Subcutaneous adipose tissue (tissue), 4 donors: ENCODE results near the gene SIRT1. TPM values are rescaled to one million over a fixed set of nuclear protein-coding genes. Genes with fewer than 3 reads are reported as not detected.

Experiments
- total RNA-seq, 4 donors: library from RNA; depleted of rRNA; stranded (reverse); fragments of >200 nt; gene quantifications; one replicate each; pipeline ENCODE4 v1.1.0, GENCODE V29; 2016
- TF ChIP-seq, protein P1 (sequence below): fragments of 450-650 bp; IDR thresholded peaks from one replicate; pipeline ENCODE4 v1.5.1; 2016; ENCODE audit warnings: low read depth, mild to moderate bottlenecking, control low read depth, antibody characterized with exemption, moderate library complexity

The SIRT1 gene
- total RNA-seq, 4 donors from 2014 or later, result 34.7 to 44.7 (median 36.8) TPM

DNA sequence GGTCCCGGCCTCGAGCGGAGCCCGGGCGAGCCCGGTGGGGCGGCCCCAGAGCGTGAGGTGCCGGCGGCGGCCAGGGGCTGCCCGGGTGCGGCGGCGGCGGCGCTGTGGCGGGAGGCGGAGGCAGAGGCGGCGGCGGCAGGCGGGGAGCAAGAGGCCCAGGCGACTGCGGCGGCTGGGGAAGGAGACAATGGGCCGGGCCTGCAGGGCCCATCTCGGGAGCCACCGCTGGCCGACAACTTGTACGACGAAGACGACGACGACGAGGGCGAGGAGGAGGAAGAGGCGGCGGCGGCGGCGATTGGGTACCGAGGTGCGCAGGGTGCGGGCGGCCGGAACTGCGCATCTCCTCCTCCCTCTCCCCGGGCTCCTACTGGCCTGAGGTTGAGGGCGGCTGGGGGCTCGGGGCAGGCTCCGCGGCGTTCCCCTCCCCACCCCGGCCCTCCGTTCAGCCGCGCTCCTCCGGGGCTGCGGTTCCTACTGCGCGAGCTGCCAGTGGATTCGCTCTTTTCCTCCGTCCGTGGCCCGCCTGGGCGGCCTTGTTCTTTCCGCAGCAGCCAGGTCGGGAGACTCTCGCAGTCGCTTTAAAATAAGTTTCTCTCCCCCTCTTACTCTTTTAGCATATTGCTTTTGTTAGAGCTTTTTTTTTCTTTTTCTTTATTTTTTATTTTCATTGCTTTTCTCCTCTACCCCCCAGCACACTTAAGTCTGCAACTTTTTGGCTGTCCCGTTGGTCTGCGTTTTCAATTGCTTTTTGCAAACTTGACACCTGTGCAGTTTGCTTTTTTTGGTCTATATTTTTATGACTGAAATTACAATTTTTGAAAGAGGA, 600 bp downstream of the SIRT1 start:
- TF ChIP-seq, protein P1, sequence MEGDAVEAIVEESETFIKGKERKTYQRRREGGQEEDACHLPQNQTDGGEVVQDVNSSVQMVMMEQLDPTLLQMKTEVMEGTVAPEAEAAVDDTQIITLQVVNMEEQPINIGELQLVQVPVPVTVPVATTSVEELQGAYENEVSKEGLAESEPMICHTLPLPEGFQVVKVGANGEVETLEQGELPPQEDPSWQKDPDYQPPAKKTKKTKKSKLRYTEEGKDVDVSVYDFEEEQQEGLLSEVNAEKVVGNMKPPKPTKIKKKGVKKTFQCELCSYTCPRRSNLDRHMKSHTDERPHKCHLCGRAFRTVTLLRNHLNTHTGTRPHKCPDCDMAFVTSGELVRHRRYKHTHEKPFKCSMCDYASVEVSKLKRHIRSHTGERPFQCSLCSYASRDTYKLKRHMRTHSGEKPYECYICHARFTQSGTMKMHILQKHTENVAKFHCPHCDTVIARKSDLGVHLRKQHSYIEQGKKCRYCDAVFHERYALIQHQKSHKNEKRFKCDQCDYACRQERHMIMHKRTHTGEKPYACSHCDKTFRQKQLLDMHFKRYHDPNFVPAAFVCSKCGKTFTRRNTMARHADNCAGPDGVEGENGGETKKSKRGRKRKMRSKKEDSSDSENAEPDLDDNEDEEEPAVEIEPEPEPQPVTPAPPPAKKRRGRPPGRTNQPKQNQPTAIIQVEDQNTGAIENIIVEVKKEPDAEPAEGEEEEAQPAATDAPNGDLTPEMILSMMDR, result no peak

DNA sequence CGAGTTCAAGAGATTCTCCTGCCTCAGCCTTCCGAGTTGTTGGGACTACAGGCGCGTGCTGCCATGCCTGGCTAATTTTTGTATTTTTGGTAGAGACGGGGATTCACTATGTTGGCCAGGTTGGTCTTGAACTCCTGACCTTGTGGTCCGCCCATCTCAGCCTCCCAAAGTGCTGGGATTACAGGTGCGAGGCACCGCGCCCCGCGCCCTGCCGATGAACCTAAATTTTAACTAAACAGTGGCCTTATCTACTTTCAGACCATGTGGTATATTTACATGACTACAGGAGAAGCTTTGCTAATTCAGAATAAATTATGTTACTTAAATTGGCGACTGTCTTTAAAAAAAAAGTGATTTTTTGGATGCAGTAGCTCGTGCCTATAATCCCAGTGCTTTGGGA, 9.2 kb downstream of the SIRT1 start:
- TF ChIP-seq, protein P1, result no peak

- TF ChIP-seq, protein P1, result no peak
Measured at GRCh38 chr10:67903581-67903980, 19.1 kb downstream of the SIRT1 start.

DNA sequence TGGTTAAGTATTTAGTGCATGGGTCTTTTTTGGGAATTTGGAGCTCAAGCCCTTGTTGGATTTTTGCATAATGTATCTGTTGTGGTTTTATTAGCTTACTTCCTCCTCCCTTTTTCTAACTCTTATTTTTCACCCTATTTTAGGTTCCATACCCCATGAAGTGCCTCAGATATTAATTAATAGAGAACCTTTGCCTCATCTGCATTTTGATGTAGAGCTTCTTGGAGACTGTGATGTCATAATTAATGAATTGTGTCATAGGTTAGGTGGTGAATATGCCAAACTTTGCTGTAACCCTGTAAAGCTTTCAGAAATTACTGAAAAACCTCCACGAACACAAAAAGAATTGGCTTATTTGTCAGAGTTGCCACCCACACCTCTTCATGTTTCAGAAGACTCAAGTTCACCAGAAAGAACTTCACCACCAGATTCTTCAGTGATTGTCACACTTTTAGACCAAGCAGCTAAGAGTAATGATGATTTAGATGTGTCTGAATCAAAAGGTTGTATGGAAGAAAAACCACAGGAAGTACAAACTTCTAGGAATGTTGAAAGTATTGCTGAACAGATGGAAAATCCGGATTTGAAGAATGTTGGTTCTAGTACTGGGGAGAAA, 28.0 kb downstream of the SIRT1 start:
- TF ChIP-seq, protein P1, result no peak

DNA sequence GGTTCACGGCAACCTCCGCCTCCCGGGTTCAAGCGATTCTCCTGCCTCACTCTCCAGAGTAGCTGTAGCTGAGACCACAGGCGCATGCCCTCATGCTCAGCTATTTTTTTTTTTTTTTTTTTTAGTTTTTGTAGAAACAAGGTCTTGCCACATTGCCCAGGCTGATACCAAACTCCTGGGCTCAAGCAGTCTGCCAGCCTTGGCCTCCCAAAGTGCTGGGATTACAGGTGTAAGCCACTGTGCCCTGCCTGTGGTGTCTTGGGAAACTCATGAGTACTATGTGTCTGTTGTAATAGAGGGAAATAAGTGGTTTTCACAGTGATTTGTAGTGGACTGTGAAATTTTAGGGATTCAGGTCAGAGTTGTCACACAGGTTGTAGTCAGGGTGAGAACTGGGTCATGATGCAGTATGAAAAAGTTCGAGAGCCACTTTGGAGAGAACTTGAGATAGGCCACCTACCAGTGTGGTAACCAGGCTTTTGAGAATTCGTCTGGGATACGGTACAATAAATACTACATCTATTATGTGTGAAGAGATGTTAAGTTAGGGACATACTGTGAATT, 30.4 kb downstream of the SIRT1 start:
- TF ChIP-seq, protein P1, result no peak

- TF ChIP-seq, protein P1, result no peak
Measured at GRCh38 chr10:67917169-67917568, 32.7 kb downstream of the SIRT1 start.

DNA sequence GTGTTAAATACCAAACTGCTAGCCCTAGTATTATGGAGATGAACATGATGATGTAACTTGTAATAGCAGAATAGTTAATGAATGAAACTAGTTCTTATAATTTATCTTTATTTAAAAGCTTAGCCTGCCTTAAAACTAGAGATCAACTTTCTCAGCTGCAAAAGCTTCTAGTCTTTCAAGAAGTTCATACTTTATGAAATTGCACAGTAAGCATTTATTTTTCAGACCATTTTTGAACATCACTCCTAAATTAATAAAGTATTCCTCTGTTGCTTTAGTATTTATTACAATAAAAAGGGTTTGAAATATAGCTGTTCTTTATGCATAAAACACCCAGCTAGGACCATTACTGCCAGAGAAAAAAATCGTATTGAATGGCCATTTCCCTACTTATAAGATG, 33.2 kb downstream of the SIRT1 start:
- TF ChIP-seq, protein P1, result no peak
